ENCODE data around the gene BLCAP.

DNA sequence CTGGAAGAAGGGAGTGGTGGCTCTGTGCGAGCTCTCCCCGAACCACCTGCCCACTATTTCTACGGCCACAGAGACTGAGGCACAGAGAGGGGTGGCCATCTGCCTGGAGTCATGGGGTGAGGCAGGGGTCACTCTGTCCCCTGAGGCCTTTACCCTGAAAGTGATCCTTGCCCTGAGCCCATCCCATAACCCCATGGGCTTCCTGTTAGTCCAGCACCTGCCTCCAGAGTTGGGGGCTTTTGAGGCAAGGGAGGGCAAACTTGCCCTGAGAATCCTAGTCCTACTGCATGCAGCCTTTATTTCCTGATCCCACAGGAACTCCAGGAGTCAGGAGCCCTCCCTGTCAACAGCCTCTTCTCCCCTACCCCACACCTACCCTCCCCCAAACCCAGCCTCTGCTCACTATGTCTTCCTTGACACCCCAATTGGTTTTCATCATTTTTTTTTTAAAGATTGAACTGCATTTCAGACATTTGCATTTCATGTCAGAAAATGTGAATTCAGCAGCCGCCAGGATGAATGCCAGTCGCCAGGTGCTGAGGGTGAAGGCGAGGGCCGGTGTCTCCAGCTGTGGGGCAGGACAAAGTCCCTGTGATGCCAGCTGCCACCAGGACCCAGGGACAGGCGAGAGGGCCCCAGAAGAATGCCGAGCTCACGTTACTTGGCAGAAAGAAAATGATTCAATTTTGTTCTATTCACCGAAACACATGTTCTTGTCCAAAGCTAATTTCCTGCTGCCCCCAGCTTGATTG lies 54.3 kb downstream of the BLCAP start:
- TF ChIP-seq, protein P1, sequence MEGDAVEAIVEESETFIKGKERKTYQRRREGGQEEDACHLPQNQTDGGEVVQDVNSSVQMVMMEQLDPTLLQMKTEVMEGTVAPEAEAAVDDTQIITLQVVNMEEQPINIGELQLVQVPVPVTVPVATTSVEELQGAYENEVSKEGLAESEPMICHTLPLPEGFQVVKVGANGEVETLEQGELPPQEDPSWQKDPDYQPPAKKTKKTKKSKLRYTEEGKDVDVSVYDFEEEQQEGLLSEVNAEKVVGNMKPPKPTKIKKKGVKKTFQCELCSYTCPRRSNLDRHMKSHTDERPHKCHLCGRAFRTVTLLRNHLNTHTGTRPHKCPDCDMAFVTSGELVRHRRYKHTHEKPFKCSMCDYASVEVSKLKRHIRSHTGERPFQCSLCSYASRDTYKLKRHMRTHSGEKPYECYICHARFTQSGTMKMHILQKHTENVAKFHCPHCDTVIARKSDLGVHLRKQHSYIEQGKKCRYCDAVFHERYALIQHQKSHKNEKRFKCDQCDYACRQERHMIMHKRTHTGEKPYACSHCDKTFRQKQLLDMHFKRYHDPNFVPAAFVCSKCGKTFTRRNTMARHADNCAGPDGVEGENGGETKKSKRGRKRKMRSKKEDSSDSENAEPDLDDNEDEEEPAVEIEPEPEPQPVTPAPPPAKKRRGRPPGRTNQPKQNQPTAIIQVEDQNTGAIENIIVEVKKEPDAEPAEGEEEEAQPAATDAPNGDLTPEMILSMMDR (IDR thresholded peaks at IDR 0.05) = no peak
- no peak for TF ChIP-seq EP300 (IDR thresholded peaks at IDR 0.05)
- TF ChIP-seq POLR2A (IDR thresholded peaks at IDR 0.05) = no peak
